Activated CD4-positive, alpha-beta T cell treated with anti-CD3 and anti-CD28 coated beads for 1 hour (primary cell): ENCODE measurements around the gene PRR3.
A peak's percentile ranks its signal among the peaks of the same experiment; 100 is the strongest.
"Not testable (repeated sequence)": the region's sequence is repeated elsewhere in the genome, so short reads cannot be mapped to it uniquely, and the experiment has no call there.

Experiments used
- DNase-seq: peaks from one replicate; pipeline ENCODE4 v3.0.0-alpha.2; 2020

The PRR3 gene, protein sequence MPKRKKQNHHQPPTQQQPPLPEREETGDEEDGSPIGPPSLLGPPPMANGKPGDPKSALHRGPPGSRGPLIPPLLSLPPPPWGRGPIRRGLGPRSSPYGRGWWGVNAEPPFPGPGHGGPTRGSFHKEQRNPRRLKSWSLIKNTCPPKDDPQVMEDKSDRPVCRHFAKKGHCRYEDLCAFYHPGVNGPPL

DNA sequence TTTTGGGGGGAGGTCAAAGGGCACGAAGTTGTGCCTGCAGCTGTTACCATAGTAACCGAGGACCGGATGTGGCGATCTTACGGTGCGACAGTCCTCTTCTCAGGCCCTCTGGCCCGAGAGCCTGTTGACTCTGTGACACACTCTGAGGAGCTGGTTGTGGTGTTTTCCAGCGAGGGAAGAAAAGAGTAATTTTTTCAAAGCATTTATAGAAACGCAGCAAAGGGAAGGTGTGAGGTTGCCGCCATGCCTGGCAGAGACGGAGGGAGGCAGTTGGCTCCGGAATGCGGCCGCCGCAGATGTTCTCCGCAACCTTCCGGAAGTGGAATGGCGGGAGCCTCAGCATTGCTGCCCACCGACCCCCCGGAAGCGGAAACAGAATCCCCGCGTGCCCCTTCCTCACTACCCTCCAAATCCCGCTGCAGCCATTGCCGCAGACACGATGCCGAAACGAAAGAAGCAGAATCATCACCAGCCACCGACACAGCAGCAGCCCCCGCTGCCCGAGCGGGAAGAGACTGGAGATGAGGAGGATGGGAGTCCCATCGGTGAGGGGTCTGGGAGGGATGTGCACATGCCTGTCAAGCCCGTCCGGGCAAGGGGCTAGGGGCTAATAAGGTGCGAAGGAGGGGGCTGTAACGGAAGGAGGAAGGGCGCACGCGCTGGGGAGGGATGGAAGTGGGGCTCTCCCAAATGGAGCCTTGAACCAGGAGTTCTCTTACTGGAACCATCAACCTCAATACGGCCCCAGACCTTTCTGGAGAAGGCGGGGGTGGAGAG is at the start of gene PRR3:
PRR3 (plus strand) TSS at position 390 of the 777 bp plus-strand sequence; CDS start at position 440, 50 bp downstream.
- peak; percentile 71 for DNase-seq

DNA sequence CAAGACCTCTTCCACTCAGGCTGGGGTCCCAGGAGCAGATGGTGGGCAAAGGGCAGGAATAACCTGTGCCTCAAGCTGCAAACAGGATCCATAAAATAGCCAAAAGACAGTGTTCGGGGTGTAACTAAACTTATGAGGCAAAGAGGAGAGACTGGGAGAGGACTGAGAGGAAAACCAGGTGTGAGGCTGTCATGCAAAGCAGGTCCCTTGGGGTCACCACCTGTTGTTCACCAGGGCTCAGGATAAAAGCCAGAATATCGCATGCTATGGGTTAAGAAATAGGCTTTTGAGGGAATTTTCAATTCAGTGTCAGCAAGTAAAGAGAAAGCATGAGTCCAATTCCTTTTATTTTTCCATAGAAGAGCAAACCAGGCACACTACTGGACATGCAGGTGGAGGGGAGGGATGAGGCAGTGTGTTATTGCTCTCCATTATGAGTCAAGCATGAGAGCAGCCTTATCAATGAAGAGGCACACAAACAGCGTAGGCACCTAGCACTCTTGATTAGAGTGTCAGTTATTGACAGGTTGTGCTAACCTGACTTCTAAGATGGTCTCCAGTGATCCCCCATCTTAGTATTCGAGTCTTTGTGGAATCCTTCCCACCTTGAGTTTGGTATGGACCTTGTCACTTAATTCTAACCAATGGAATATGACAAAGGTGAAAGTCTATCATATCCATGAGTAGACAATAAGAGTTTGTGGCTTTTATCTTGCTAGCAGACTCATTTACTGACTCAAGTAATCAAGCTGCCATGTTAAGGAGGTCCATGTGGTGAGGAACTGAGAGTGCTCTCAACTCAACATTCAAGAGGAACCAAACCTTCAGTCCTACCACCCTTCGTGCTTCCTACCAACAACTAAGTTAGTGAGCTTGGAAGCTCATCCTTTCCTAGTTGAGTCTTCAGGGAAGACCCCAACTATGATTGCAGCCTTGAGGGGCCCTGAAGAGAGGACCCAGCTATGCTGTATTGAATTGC is 49.0 kb upstream of the PRR3 start:
- DNase-seq = no peak

DNA sequence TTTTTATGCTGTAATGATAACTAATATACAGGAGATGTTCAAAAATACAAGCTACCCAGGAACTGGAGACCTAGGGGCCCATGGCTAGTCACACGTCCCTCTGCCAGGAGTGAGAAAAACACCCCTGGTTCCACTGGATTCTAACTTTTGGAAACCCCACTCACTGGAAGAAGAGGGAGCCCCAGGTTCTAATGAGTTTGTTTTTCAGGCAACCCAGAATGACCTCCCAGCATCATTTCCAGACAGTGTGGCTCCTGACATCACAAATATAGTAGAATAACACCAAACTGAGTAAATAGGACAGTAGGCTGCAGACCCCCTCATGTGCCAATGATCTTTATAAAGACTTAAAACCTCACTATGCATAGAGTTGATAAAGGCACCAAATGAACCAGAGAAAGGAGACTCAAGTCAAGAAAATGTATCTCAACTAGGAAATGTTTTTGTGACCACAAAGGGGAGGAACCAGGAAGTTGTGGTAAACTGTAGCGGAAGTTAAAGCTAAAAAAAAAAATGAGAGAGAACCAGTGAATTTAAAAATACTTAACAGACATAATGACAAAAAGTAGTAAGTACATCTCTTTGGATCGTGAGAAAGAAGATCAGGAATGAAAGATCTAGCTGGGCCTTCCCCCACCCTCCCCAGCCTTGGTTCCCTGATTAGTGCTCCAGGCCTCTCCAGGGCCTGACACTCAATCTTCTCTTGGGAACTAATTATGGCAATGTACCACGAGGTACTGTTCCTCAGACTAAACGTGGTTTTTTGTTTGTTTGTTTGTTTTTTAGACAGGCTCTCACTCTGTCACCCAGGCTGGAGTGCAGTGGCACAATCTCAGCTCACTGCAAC is 48.0 kb upstream of the PRR3 start:
- DNase-seq = no peak

DNA sequence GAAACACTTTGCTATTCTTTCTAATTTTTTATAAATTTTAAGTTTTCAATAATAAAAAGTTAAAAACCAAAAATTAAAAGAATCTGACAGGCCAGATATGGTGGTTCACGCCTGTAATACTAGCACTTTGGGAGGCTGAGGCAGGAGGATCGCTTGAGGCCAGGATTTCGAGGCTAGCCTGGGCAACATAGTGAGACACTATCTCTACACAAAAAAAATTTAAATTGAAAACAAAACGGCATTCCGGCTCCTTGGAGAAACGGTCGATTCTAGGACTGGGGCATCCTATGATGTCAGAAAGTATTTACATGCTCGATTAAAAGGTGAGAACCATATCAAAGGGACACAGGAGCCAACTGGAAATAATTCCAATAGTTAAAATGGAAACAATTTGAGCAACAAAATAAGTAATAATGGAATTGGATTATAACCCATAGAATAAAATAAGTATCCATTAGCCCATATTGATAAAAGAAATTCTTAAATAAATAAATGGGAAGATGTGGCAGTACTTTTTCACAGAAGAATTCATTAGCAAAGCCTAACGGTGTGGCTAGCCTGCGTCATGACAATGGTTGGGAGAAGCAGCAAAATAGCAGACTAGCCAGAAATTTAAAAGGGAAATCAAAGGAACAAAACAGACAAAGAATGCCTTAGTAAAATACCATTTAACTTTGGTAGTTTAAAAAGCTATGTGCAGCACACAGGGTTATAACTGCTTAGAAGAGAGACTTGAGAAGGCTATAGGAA is 46.5 kb upstream of the PRR3 start:
- DNase-seq = no peak

DNA sequence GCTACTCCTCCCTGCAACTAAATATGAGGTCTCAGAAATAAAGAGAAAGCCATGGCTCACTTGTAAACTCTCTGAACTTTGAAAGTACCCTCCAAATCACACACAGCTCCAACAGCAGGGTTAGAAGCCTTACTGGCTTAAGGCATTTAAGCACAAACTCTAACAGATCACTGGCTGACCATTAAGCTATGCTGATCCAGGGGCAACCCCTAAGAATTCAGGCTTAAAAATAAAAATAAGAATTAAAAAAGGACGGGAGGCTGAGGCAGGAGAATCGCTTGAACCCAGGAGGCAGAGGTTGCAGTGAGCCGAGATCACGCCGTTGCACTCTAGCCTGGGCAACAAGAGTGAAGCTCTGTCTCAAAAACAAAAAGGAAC is 45.9 kb upstream of the PRR3 start:
- DNase-seq = no peak

DNA sequence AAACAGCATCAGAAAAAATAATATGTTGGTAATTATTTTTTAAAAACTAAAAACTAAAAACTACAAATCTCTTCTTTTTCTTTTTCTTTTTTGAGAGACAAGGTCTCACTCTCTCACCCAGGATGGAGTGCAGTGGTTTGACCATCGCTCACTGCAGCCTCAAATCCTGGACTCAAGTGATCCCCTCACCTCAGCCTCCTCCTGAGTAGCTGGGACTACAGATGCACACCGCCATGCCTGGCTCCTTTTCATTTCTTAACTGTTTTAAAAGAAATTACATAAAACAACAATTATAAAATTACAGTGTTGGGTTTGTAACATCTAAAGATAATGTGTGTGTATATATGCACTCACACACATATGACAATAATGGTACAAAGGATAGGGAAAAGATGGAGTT is 43.6 kb upstream of the PRR3 start:
- DNase-seq = no peak

DNA sequence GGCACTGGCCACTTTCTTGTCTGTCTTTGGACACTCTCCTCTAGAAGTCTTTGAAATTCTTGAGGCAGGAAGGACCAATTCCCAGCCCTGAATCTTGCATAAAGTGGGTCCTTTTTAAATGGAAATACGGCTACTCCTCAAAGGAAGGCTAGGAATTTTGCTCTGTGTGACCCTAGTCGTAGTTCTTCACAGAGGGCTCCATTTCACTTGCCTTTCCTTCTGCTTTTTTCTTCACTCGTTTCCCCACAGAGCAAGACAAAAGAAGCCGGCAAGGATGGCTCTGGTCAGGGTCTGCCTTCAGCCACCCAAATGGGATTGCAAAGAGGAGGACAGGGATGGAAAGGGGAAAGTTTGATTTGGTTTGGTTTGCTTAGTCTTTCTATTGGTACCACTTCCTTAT is 42.0 kb upstream of the PRR3 start:
- no peak for DNase-seq

DNA sequence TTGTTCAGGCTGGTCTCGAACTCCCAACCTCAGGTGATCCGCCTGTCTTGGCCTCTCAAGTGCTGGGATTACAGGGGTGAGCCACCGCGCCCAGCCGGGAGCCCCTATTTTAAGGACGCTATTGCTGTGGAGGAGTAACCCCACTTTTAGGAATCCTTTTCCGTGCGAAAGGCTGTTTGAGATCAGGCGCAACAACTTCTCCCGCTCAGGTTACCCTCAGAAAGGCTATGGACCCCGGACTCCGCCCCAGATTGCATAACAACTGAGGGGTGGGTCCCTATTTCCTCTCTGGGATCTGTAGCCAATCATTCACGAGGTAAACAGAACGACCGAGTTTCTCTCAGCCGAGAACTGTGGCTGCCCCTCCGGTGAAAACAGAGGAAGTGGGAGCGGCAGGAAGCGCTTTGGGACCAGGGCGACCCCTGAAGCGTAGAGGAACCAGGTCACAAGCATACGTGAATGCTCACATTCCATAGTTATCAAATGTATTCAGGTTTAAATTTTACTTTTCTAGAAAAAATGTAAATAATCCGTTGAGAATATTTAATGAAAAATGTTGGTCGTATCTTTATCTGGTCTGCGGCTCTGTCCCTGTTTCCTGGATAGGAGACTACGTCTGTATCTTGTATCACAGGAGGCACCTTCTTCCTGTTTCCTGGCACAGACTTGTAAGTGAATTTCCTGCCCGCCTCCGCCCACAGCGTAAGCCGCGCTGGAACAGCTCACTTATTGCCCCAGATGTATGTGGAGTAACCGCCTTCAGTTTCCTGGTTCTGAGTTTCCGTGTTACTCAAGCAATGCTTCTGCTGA is 40.9 kb upstream of the PRR3 start:
- peak; percentile 84 for DNase-seq

DNA sequence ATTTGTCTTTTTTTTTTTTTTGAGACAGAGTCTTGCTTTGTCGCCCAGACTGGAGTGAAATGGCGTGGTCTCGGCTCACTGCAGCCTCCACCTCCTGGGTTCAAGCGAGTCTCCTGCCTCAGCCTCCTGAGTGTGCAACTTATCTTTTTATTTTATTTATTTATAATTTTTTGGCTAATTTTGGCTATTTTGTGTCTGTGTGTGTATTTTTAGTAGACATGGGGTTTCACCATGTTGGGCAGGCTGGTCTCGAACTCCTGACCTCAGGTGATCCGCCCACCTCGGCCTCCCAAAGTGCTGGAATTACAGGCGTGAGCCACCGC is 40.4 kb upstream of the PRR3 start:
- DNase-seq = not testable (repeated sequence)

DNA sequence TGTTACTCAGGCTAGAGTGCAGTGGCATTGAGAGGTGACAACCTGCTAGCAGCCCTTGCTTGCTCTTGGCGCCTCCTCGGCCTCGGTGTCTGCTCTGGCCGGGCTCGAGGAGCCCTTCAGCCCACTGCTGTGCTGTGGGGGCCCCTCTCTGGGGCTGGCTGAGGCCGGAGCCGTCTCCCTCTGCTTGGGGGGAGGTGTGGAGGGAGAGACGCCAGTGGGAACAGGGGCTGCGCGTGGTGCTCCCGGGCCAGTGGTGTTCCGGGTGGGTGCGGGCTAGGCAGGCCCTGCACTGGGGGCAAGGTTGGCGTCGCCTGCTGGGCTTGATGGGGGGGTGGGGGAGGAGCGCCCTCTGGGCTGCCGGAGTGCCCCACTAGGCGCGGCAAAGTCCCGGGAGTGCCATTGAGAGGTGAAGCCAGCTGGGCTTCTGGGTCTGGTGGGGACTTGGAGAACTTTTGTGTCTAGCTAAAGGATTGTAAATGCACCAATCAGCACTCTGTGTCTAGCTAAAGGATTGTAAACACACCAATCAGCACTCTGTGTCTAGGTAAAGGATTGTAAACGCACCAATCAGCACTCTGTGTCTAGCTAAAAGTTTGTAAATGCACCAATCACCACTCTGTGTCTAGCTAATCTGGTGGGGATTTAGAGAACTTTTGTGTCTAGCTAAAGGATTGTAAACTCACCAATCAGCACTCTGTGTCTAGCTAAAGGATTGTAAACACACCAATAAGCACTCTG is 39.2 kb upstream of the PRR3 start:
- DNase-seq = not testable (repeated sequence)

DNA sequence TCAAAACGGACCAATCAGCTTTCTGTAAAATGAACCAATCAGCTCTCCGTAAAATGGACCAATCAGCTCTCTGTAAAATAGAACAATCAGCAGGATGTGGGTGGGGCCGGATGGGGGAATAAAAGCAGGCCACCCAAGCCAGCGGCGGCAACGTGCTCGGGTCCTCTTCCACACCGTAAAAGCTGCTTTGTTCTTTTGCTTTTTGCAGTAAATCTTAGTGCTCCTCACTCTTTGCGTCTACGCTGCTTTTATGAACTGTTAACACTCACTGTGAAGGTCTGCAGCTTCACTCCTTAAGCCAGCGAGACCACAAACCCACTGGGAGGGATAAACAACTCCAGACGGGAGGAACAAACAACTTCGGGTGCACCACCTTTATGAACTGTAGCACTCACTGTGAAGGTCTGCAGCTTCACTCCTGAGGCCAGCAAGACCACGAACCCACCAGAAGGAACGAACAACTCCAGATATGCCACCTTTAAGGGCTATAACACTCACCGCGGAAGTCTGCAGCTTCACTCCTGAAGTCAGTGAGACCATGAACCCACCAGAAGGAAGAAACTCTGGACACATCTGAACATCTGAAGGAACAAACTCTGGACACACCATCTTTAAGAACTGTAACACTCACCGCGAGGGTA is 38.5 kb upstream of the PRR3 start:
- not testable (repeated sequence) for DNase-seq

DNA sequence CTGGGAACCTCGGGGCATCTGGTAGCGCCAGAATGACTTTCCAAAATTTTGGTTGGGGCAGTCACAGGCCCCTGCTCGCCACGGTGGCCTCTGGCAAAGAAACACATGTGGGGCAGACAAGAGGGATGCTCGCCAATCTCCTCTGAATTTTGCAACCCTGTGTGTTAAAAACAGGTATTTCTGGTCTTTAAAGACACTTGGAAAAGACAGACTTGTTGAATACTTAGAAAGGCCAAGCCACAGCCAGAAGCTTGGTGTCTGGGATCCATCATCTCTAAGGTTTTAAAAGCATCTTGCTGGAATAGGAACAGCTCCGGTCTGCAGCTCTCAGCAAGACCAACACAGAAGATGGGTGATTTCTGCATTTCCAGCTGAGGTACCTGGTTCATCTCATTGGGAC is 36.6 kb upstream of the PRR3 start:
- no peak for DNase-seq

DNA sequence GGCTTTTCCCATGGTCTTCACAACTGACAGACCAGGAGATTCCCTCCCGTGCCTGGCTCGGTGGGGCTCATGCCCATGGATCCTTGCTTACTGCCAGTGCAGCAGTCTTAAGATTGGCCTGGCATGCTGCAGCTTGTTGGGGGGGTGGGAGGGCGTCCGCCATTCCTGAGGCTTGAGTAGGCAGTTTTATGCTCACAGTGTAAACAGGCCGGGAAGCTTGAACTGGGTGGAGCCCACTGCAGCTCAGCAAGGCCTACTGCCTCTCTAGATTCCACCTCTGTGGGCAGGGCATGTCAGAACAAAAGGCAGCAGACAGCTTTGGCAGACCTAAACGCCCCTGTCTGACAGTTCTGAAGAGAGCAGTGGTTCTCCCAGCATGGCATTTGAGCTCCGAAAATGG is 36.0 kb upstream of the PRR3 start:
- DNase-seq = not testable (repeated sequence)

DNA sequence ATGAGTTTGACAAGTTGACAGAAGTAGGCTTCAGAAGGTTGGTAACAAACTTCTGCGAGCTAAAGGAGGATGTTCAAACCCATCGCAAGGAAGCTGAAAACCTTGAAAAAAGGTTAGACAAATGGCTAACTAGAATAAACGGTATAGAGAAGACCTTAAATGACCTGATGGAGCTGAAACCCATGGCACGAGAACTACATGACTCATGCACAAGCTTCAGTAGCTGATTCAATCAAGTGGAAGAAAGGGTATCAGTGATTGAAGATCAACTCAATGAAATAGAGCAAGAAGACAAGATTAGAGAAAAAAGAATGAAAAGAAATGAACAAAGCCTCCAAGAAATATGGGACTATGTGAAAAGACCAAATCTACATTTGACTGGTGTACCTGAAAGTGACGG is 35.1 kb upstream of the PRR3 start:
- DNase-seq = not testable (repeated sequence)

DNA sequence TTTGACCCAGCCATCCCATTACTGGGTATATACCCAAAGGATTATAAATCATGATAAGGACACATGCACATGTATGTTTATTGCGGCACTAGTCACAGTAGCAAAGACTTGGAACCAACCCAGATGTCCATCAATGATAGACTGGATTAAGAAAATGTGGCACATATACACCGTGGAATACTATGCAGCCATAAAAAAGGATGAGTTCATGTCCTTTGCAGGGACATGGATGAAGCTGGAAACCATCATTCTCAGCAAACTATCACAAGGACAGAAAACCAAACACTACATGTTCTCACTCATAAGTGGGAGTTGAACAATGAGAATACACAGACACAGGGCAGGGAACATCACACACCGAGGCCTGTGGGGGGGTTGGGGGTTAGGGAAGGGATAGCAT is 30.7 kb upstream of the PRR3 start:
- DNase-seq = not testable (repeated sequence)

DNA sequence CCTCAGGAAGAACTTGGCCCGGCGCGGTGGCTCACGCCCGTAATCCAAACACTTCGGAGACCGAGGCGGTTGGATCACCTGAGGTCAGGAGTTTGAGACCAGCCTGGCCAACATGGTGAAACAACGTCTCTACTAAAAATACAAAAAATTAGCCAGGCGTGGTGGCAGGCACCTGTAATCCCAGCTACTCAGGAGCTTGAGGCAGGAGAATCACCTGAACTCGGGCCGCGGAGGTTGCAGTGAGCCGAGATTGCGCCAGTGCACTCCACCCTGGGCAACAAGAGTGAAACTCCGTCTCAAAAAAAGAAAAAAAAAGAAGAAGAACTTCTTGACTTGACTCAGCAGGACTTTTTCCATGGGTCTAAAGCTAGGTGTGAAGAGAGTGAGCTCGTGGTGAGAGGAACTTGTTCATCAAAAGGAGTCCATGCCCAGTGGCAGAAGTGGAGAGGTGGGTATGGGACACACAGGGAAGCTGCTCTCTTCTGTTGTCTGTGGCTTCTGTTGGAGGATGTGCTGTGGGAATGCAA is 27.7 kb upstream of the PRR3 start:
- not testable (repeated sequence) for DNase-seq

DNA sequence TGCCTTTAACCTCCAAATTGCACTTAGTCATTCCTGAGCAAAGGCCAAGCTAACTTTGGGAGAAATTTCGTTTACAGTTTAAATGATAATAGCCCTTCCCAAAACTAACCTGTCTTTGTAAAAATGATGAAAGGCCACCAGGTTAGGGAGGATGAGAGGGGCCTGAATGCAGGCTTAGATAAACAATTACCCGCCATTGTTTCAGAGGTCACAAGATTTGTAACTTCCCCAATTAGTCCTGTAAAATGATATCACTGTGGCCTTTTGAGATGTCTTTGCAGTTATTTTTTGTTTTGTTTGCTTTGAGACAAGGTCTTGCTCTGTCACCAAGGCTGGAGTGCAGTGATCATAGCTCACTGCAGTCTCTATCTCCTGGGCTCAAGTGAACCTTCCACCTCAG is 27.1 kb upstream of the PRR3 start:
- no peak for DNase-seq

DNA sequence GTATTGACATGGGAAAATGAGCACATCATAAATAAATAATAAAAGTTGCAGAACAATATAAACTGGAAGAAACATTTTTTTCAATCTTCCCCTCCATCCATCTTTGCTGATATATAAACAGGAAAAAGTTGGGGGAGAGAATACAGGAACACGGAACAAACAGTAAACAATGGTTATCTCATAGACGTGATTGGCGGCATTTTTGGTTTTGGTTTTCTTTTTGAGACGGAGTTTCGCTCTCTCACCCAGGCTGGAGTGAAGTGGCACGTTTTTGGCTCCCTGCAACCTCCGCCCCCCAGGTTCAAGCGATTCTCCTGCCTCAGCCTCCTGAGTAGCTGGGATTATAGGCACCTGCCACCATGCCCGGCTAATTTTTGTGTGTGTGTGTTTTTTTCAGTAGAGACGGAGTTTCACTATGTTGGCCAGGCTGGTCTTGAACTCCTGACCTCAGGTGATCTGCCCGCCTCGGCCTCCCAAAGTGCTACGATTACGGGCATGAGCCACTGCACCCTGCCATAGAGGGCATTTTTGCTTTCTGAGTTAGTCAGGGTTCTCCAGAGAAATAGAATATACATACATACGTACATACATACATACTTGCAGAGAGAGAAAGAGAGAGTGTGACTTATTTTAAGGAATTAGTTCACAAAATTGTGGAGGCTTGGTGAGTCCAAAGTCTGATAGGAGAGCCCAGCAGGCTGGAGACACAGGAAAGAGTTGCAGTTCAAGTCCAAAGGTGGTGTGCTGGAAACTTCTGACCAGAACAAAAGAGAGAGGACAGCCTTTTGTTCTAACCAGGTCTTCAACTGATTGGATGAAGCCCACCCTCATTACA is 23.4 kb upstream of the PRR3 start:
- no peak for DNase-seq

DNA sequence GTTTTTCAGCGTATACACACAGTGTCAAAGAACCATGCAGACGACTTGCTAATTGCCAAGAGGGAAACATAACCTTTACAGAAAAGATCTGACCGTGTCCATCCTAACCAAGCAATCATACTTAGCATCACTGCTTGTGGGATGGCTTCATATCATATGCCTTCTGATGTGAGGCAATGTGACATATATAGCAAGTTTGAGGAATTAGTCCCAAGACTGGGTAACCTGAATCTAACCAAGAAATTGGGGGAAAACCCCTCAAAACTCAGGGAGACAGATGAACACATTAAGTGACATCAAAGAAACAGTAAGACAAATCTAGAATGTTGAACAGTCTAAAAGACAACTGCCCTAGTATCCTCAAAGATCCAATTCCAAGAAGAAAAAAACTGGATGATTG is 19.2 kb upstream of the PRR3 start:
- no peak for DNase-seq
